ENCODE measurements around the gene NCOA3.

GRCh38 chr20:47506335-47506734 is 4.6 kb downstream of the NCOA3 start:
- TF ChIP-seq POLR2A (IDR thresholded peaks at IDR 0.05; ENCODE audit: low read length) (no peak), GATA1 (IDR thresholded peaks at IDR 0.05; ENCODE audit: low read depth, low read length) (no peak)
